Measurements from ENCODE around the gene CRYZL1. TPM values are rescaled to one million over a fixed set of nuclear protein-coding genes. Genes with fewer than 3 reads are reported as not detected.

CRYZL1 gene
- total RNA-seq, 1 experiment from 2014 or later: 43.0 TPM

- H3K4me2 ChIP-seq (ENCODE audit: low read length): peak overlapping the region; percentile 19; the same call in 1 of the 2 replicates
- peaks cover 57% of the 10 kb centered on the region for H3K79me2 ChIP-seq (ENCODE audit: insufficient read depth, low read length)
- no peak for DNase-seq (ENCODE audit: low read depth, low spot score)
- intact Hi-C loops (cut with micrococcal nuclease): no loop called here
- peak; percentile 44; the same call in 1 of the 2 replicates for ATAC-seq
- H2AFZ ChIP-seq (ENCODE audit: low read depth, low read length, poor library complexity, severe bottlenecking): no peak overlapping the region
- H3K9me2 ChIP-seq (ENCODE audit: insufficient read depth): no peaks in the 10 kb centered on the region
- H4K20me1 ChIP-seq (ENCODE audit: insufficient read depth): no peaks in the 10 kb centered on the region
- no peak overlapping the region for H3K27ac ChIP-seq (ENCODE audit: low read depth, low read length)
- no peaks in the 10 kb centered on the region for H3K27me3 ChIP-seq (ENCODE audit: insufficient read depth, low read length)
- BruUV-seq (replicated peaks): no TSS peak
- no peak overlapping the region for H3K9ac ChIP-seq (ENCODE audit: low read length)
- no peaks in the 10 kb centered on the region for H3K36me3 ChIP-seq (ENCODE audit: control insufficient read depth in 1 of 2, insufficient read depth in 2 of 2, low read length in 2 of 2)
- TF ChIP-seq ZNF274 (IDR thresholded peaks at IDR 0.05; ENCODE audit: low read depth, low read length) (no peak), REST (IDR thresholded peaks at IDR 0.05; ENCODE audit: low read depth) (no peak), RAD21 (IDR thresholded peaks at IDR 0.05; ENCODE audit: low read depth) (no peak), EZH2phosphoT487 (IDR thresholded peaks at IDR 0.05; ENCODE audit: borderline replicate concordance) (no peak), YY1 (IDR thresholded peaks at IDR 0.05; ENCODE audit: extremely low read depth, insufficient replicate concordance, low read depth, low read length) (no peak), SRF (IDR thresholded peaks at IDR 0.05; ENCODE audit: low read depth) (no peak), MAX (IDR thresholded peaks at IDR 0.05) (no peak), POLR2A (IDR thresholded peaks at IDR 0.05; ENCODE audit: borderline replicate concordance, extremely low read depth, insufficient read depth, insufficient read length) (no peak)
- POLR2A ChIA-PET: no interaction called here
- RAD21 ChIA-PET (ENCODE audit: low non-redundant PET in 1 of 2, low total read pairs in 2 of 2, uncharacterized antibody in 2 of 2, unreplicated experiment in 2 of 2): no interaction called here
- CTCF ChIA-PET: no interaction called here
- peaks cover 3 to 11% of the 10 kb centered on the region in 2 experiments; a peak in 3 of 4 replicates for H3K4me1 ChIP-seq (ENCODE audit: control insufficient read depth in 1 of 2, insufficient read depth in 2 of 2, low read length in 2 of 2)
- H3K9me3 ChIP-seq (ENCODE audit: control insufficient read depth in 1 of 2, insufficient read depth in 1 of 2, low read depth in 1 of 2, low read length in 2 of 2): no peaks in the 10 kb centered on the region
- no peak overlapping the region for H3K4me3 ChIP-seq (replicated peaks in 1 of 2; ENCODE audit: low read depth in 1 of 2, low read length in 2 of 2)
Observed at GRCh38 chr21:33670076-33670978, 28.8 kb upstream of the CRYZL1 start.

Measured in HCT116 (cell line).